Urinary bladder (tissue), 4 donors: ENCODE data around the gene SLC2A8. TPM values are rescaled to one million over a fixed set of nuclear protein-coding genes. Genes with fewer than 3 reads are reported as not detected.
A peak's percentile ranks its signal among the peaks of the same experiment; 100 is the strongest.

Source experiments
- DNase-seq: peaks from one replicate; pipeline ENCODE4 v3.0.0-alpha.2; 2015; ENCODE audit errors: extremely low spot score
- H3K27ac ChIP-seq: one replicate; pipeline ENCODE4 v1.5.1; 2013; ENCODE audit warnings: low read depth, mild to moderate bottlenecking, moderate library complexity
- H3K36me3 ChIP-seq: one replicate; pipeline ENCODE4 v1.6.1; 2013; ENCODE audit warnings: mild to moderate bottlenecking, moderate library complexity; ENCODE audit not compliant: insufficient read depth
- H3K4me1 ChIP-seq: one replicate; pipeline ENCODE4 v1.6.1; 2013; ENCODE audit warnings: mild to moderate bottlenecking, moderate library complexity; ENCODE audit not compliant: insufficient read depth
- H3K4me3 ChIP-seq: one replicate; pipeline ENCODE4 v1.5.1; 2013; ENCODE audit warnings: low read depth, low read length
- WGBS: extraction: QIAGEN DNeasy Blood & Tissue Kit; methylation state at CpG from one replicate; pipeline ENCODE4 v1.1.7; 2013; 5-methylcytosine and 5-hydroxymethylcytosine counted together
- polyA plus RNA-seq: library from polyadenylated mRNA; stranded (reverse); fragments of 200-250 nt; gene quantifications from one replicate; pipeline ENCODE4 v1.2.3, GENCODE V29; 2013
- small RNA-seq: library from RNA; depleted of rRNA; stranded (forward); fragments of <200 nt; gene quantifications from one replicate; pipeline ENCODE3, GENCODE V24; 2014
- total RNA-seq: library from RNA; depleted of rRNA; stranded (reverse); fragments of >200 nt; gene quantifications from one replicate; pipeline ENCODE4 v1.2.3, GENCODE V29; 2014
- donor health status: healthy with polysubstance abuse.
- donor health status: healthy.

Gene SLC2A8
- total and polyA plus RNA-seq, 2 donors, result 20.8 to 140 TPM

- Histone ChIP-seq H3K36me3 (peaks cover 2% of the 10 kb centered on the region), H3K27ac (no peak overlapping the region), H3K4me1 (no peaks in the 10 kb centered on the region), H3K4me3 (no peak overlapping the region)
- no peak for DNase-seq
- WGBS, result 80% methylated on average over 17 of the region's 17 CpGs
These were observed 60.4 kb downstream of the SLC2A8 start for GRCh38 chr9:127457191-127457878.

Small RNA genes lying within 50 kb of the gene (small RNA-seq; reads per million reads assigned to genes)
- gene SNORA65, result 75.1 reads per million, percentile 97 among the genes with 10 or more reads in this experiment

Other genes with a start within 250 kb of the SLC2A8 start
- gene GARNL3, start 132.4 kb upstream of the SLC2A8 start, total RNA-seq, result 58.0 TPM
- gene GARNL3, start 132.4 kb upstream of the SLC2A8 start, polyA plus RNA-seq, result 22.0 TPM
- gene ZNF79, start 27.2 kb downstream of the SLC2A8 start, total RNA-seq, result 10.7 TPM
- gene ZNF79, start 27.2 kb downstream of the SLC2A8 start, polyA plus RNA-seq, result 6.7 TPM
- gene RPL12, start 54.2 kb downstream of the SLC2A8 start, total RNA-seq, result 973 TPM
- 3,354 TPM for gene RPL12, start 54.2 kb downstream of the SLC2A8 start, polyA plus RNA-seq
- 12.6 TPM for gene LRSAM1, start 54.3 kb downstream of the SLC2A8 start, total RNA-seq
- 21.2 TPM for gene LRSAM1, start 54.3 kb downstream of the SLC2A8 start, polyA plus RNA-seq
- gene STXBP1, start 215.1 kb downstream of the SLC2A8 start, total RNA-seq, result 13.7 TPM
- gene STXBP1, start 215.1 kb downstream of the SLC2A8 start, polyA plus RNA-seq, result 28.9 TPM